Mucosa of stomach (tissue), 1 donor: ENCODE data around the gene IDH3A.

Experiments
- H3K27me3 ChIP-seq: one replicate; pipeline ENCODE4 v1.7.0; 2013; ENCODE audit warnings: mild to moderate bottlenecking, low read length; ENCODE audit not compliant: control insufficient read depth, insufficient read depth
- H3K36me3 ChIP-seq: one replicate; pipeline ENCODE4 v1.7.0; 2013; ENCODE audit warnings: low read length; ENCODE audit not compliant: control insufficient read depth, insufficient read depth
- H3K4me1 ChIP-seq: one replicate; pipeline ENCODE4 v1.7.0; 2013; ENCODE audit warnings: mild to moderate bottlenecking, low read length; ENCODE audit not compliant: control insufficient read depth, insufficient read depth
- H3K4me3 ChIP-seq: one replicate; pipeline ENCODE4 v1.7.0; 2013; ENCODE audit warnings: low read length
- H3K9ac ChIP-seq: one replicate; pipeline ENCODE4 v1.7.0; 2013; ENCODE audit warnings: mild to moderate bottlenecking, low read length, moderate library complexity
- H3K9me3 ChIP-seq: one replicate; pipeline ENCODE4 v1.7.0; 2013; ENCODE audit warnings: mild to moderate bottlenecking, low read length, moderate library complexity; ENCODE audit not compliant: control insufficient read depth
- donor health status: Pancreatic carcinoma.

IDH3A gene

DNA sequence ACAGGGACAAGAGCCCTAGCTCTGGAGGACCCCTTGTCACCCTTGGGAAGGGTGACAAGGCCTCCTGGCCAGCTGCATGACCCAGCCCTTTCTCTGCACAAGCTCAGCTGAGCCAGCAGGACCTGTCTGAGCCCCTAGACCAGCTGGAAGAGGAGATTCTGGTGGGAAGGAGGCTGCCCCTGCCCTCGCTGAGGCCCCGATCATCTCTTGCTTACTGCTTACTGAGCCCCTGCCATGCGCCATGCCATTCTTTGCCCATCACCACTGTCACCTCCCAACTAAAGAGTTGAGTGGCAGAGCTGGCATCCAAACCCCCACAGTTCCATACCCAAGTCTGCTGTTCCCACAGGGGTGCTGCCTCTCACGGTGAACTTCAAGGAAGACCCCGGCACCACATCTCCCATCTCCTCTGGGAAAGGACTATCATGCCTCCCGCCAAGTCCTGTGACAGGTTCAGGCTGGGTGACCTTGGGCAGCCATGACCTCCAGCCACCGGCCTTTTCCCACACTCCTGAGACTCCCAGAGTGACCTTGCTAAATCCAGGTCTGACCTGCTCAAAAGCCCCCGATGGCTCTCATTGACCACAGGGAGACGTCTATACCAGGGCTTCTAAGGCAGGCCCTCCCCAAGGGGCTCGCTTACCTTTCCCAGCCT is 51.2 kb downstream of the IDH3A start:
- H3K9ac ChIP-seq, result no peak overlapping the region
- H3K36me3 ChIP-seq, result no peaks in the 10 kb centered on the region
- no peaks in the 10 kb centered on the region for H3K9me3 ChIP-seq
- peaks cover 5% of the 10 kb centered on the region for H3K27me3 ChIP-seq
- no peak overlapping the region for H3K4me3 ChIP-seq
- H3K4me1 ChIP-seq, result peaks cover 5% of the 10 kb centered on the region

DNA sequence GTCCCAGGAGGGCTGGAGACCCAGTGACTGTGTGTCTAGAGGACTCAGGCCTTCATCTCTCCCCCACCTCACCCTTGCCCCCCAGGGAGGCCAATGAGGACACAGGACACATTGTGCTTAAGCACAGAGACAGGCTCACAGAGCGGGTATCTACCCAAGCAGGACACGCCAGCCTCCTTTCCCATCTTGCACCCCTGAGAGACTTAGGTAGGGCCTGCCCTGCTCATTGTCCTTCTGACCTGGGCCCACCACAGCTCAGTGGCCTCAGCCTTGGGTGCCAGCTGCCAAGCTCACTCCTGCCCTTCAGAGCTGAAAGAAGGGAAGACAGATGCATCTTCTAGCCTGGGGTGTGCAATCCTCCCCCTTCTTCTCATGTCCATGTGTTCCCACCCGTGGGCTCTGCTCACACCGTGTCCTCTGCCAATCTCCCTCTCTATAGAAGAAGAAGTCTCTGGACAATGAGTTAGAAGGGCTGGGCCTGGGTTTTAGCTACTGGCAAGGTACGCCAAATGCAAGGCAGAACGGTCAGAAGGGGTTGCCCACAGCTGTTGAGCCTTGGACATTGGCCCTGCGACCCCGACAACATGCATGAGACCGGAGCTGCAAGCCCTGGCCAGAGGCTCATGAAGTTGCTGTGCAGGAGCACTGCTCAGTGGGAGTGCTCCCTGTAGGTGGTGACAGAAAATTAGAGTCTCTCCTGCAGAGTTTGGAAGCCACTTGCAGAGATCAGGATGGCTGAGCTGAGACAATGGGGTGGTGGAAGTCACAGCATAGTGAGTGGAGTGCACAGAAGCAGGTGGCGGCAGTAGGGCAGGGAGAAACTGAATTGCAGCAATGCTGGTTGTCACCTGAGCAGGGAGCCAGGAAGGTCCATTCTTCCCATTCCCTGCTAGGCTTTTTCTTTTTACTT is 52.4 kb downstream of the IDH3A start:
- H3K27me3 ChIP-seq, result peaks cover 5% of the 10 kb centered on the region
- peaks cover 5% of the 10 kb centered on the region for H3K4me1 ChIP-seq
- no peak overlapping the region for H3K4me3 ChIP-seq
- no peak overlapping the region for H3K9ac ChIP-seq
- no peaks in the 10 kb centered on the region for H3K36me3 ChIP-seq
- H3K9me3 ChIP-seq, result no peaks in the 10 kb centered on the region

DNA sequence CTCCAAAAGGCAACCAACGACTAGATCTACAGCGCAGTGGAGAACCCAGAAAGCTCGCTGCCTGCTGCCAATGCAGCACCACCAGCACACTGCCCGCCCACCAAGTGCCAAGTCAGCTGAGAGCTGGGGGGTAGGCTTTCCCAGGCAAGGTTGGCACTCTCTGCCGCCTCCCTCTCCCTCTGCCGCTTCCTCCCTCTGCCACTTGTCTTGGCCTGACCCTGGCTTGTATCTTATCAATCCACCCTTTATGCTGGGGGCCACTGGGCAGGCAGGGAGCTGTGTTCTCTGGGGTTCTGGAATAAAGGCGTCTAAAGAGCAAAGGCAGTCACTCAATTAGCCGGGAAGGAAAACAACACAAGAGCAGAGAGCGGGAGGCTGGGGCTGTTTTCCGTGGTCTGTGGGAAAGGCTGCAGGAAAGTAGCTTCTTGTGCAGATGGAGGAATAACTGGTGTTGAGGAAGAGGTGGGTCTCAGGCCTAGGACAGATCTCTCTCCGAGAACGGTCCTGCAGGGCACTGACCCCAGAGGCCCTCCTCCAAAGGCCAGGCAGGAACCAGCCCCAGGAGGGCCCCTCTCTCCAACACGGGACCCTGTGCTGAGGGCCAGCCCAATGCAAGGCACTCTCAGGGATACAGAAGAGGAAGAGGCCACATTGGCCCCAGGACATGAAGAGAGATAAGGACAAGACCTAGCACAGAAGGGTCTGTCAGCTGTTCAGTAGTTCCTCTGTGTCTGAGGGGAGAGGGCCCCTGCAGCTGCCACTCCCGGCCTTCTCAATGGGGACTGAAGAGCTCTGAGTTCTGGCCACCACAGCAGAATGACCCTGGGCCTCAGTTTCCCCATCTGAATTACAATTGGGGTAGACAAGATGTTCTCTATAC is 54.4 kb downstream of the IDH3A start:
- H3K9me3 ChIP-seq, result no peaks in the 10 kb centered on the region
- peaks cover 5% of the 10 kb centered on the region for H3K27me3 ChIP-seq
- H3K36me3 ChIP-seq, result no peaks in the 10 kb centered on the region
- peaks cover 5% of the 10 kb centered on the region for H3K4me1 ChIP-seq
- no peak overlapping the region for H3K9ac ChIP-seq
- H3K4me3 ChIP-seq, result no peak overlapping the region

DNA sequence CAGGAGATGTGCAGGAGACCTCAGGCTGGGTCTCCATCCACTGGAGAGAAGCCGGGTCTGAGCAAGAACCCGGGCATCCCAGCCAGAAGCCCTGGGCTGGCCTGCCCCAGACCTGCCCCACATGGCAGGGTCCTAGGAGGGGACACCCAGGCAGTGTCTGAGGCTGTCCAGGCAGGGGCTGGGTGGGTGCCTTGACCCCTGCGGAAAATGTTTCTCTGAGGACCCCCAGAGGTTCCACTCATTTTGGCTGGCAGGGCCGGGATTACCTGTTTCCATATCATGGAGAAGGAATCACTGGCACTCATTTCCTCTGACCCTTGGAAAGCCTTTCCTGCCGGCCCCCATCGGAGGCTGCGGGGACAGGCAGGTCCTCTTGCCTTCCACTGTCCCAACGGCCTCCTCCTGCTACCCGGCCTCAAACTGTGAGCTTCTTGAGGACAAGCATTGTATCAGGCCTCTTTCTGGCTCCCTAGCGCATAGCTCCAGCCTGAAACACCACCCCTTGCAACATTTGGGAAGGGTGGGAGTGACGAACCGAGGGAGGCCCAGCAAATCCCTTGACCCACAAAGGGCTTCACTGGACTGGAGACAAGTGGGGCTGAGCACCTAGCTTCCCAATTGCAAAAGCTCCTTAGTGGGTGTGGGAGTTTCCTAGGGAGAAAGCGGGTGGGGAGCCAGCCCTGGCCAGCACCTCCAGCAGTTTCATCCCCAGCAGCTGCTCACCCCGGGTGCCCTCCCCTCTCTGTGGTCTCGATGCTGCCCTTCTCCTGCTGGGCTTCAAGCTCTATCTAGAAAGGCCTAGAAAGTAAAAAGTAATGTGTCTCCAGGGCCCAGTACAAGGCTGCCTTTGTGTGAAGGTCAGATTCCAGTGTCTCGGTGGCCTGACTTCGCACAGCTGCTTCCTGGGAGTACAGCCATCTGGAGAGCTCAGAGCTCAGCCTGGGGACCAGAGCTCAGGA is 55.5 kb downstream of the IDH3A start:
- peaks cover 5% of the 10 kb centered on the region for H3K27me3 ChIP-seq
- H3K4me1 ChIP-seq, result peaks cover 13% of the 10 kb centered on the region
- H3K36me3 ChIP-seq, result no peaks in the 10 kb centered on the region
- H3K9ac ChIP-seq, result no peak overlapping the region
- no peaks in the 10 kb centered on the region for H3K9me3 ChIP-seq
- H3K4me3 ChIP-seq, result no peak overlapping the region

DNA sequence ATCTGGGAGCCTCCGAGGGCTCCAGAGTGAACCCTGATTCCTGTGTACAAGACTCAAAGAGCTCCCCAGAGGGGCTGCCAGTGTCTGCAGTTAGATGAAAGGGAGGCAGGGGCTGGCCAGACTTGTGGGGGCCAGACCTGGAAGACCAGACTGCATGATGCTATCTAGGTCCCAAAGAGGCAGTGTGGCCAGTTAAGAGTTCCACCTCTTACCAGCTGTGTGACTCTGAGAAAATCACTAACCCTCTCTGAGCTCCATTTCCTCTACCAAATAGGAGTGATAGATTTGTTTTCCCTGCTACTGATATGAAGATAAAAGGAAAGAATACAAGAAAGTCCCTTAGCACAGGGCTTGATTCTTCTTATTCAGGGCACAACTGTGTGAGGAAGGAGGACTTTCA is 56.2 kb downstream of the IDH3A start:
- Histone ChIP-seq H3K4me3 (no peak overlapping the region), H3K9ac (no peak overlapping the region), H3K27me3 (peaks cover 5% of the 10 kb centered on the region), H3K9me3 (no peaks in the 10 kb centered on the region), H3K4me1 (peaks cover 20% of the 10 kb centered on the region), H3K36me3 (no peaks in the 10 kb centered on the region)

DNA sequence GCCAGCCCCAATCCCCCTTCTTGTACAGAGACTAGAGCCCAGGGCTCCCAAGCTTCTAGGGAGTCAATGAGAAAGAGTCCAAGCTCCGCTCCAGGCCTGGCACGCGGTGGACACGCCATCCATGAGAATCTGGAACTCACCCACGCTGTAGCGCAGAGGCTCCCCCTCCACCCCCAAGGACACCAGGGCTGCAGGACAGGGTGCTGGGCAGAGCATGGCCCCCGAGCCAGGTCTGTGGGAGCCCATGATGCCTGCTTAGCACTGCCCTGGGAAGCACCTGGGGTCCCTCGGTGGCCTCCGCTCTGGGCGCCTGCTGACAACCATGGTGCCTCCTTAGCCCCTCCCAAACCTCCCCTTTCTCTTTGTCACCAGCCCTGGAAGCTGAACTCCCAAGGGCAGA is 56.7 kb downstream of the IDH3A start:
- H3K9ac ChIP-seq, result no peak overlapping the region
- no peaks in the 10 kb centered on the region for H3K36me3 ChIP-seq
- H3K4me1 ChIP-seq, result peaks cover 25% of the 10 kb centered on the region
- no peaks in the 10 kb centered on the region for H3K9me3 ChIP-seq
- H3K4me3 ChIP-seq, result no peak overlapping the region
- peaks cover 5% of the 10 kb centered on the region for H3K27me3 ChIP-seq

DNA sequence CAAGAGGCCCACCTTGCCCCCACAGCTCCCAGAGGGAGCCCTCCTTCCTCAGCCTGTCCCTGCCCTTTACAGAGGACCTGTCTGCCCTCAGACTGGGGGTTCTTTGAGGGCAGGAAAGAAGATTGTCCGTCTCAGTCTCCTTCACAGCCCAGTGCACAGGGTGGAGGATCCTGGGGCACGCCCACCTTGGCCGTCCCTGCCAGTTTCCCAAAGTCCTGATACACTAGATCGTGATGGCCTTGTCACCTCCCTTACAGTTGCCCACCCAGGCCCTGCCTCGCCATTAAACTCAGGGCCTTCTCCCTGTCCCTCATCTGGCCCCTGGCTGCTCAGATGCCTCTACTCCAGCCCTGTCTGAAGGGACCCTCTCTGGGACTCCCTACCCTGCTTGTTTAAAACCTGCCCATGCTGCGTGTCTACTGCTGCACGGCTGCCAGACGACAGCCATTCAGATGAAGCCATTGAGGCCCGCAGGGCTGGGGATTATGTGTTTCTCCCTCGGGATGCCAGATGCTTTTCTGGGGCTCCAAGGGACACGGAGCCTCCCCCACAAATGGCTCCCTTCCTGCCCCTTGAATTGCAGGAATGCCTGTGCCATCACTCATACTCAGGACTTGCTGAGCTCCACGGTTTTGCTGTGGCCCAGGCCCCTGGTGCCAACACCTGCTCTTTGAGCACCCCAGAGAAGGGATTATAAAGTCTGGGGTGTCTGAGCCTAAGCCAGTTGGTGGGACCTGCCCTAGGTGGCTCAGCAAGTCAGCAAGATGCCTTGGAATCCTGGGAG is 57.4 kb downstream of the IDH3A start:
- Histone ChIP-seq H3K9ac (no peak overlapping the region), H3K4me1 (peaks cover 30% of the 10 kb centered on the region), H3K4me3 (no peak overlapping the region)

DNA sequence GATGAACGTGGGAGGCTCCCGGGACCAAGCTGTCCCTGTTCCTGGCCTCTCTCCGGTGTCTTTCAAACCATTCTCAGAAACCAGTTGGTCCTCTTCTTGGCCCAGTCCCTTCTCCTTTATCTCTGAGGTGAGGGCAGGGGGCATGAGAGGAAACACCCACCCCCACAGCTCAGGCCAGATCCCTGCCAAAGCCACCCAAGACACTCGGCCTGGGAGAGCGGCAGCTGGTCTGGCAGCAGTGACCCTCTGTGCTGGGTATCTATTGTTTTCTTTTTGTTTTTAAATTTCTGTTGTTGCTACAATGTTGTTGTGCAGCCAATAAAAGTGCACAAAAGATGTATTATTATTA is 57.9 kb downstream of the IDH3A start:
- Histone ChIP-seq H3K27me3 (no peaks in the 10 kb centered on the region), H3K9me3 (no peaks in the 10 kb centered on the region), H3K4me3 (no peak overlapping the region), H3K9ac (no peak overlapping the region), H3K36me3 (no peaks in the 10 kb centered on the region), H3K4me1 (peaks cover 35% of the 10 kb centered on the region)

More for the DNA sequence above, 57.4 kb downstream of the IDH3A start:
- no peaks in the 10 kb centered on the region for H3K9me3 ChIP-seq
- H3K36me3 ChIP-seq, result no peaks in the 10 kb centered on the region
- peaks cover 2% of the 10 kb centered on the region for H3K27me3 ChIP-seq

DNA sequence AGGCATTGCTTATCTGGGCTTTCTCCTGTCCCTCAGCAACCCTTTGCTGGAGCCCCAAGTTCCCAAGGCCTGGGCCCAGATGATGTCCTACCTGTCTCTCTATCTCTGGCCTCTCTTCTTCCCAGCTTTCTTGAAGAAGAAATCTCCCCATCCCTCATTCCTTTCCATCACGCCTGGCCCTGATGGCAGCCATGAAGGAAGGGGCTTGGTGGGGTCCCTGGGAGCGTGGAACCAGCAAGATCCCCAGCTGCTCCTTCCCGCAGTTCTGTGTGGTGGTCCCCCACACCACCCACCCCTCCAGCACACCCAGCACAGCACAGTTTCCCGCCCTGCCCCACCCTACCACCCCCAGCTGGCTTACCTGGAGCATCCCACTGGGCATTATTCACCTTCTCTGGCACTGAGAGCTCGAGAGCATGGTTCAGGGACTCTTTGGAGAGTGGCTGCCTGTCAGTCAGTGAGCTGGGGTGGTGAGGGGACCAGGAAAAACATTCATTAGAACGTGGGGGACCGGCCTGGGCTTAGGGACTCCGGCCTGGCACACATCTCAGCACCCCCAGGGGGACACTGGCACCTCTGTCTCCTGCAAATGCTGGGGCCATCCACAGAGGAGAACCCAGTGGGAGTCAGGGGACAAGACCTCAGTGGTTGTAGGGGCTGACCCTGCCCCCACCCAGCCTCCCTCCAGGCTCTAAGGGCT is 58.6 kb downstream of the IDH3A start:
- Histone ChIP-seq H3K9me3 (no peaks in the 10 kb centered on the region), H3K9ac (no peak overlapping the region), H3K4me1 (peaks cover 43% of the 10 kb centered on the region), H3K27me3 (no peaks in the 10 kb centered on the region), H3K36me3 (no peaks in the 10 kb centered on the region), H3K4me3 (no peak overlapping the region)

DNA sequence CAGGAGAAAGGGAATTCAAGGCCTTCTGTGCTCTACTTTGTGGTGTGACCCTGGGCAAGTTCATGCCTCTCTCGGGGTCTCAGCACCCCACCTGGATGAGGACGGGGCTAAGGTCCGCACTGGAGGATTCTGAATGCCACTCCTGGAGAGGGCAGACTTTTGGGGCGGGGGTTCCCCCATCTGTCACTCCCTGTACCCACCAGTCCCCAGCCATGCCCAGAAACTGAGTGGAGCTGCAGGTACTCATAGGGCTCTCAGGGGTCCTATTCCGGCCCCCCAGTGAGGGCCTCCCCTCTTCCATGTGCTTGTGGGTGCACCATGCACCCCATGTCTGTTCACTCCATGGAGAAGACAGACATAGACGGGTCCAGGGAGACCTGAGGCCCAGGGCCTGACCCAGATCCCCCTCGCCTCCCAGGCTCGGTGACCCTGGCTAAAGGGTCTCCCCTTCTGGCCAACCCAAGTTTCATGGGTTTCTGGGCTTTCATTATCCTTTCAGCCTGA is 59.2 kb downstream of the IDH3A start:
- Histone ChIP-seq H3K4me1 (peaks cover 49% of the 10 kb centered on the region), H3K9me3 (no peaks in the 10 kb centered on the region), H3K4me3 (no peak overlapping the region), H3K27me3 (no peaks in the 10 kb centered on the region), H3K36me3 (no peaks in the 10 kb centered on the region), H3K9ac (no peak overlapping the region)
